H9 (cell line): ENCODE data around the gene TXNL4A. TPM values are rescaled to one million over a fixed set of nuclear protein-coding genes. Genes with fewer than 3 reads are reported as not detected.

Source experiments
- DNase-seq: peaks from one replicate; pipeline ENCODE4 v3.0.0-alpha.2; 2017
- H2AFZ ChIP-seq: one replicate; pipeline ENCODE4 v1.6.1; 2013; ENCODE audit warnings: mild to moderate bottlenecking, low read length, control low read depth, moderate library complexity
- H2AK5ac ChIP-seq: 2 replicates; pipeline ENCODE4 v1.6.1; 2013; ENCODE audit warnings: low read length, control low read depth, mixed read lengths; ENCODE audit not compliant: insufficient read length
- H2BK120ac ChIP-seq: one replicate; pipeline ENCODE4 v1.6.1; 2013; ENCODE audit warnings: low read depth, mild to moderate bottlenecking, low read length, control low read depth, inconsistent platforms; ENCODE audit not compliant: poor library complexity, severe bottlenecking
- H2BK12ac ChIP-seq: 2 replicates; pipeline ENCODE4 v1.6.1; 2013; ENCODE audit warnings: low read length, control low read depth, mixed read lengths, low read depth; ENCODE audit not compliant: insufficient read length
- H2BK15ac ChIP-seq: 2 replicates; pipeline ENCODE4 v1.6.1; 2013; ENCODE audit warnings: low read depth, low read length, control low read depth
- H2BK20ac ChIP-seq: one replicate; pipeline ENCODE4 v1.6.1; 2013; ENCODE audit warnings: low read depth, mild to moderate bottlenecking, low read length, control low read depth, inconsistent platforms; ENCODE audit not compliant: poor library complexity, severe bottlenecking
- H2BK5ac ChIP-seq: 2 replicates; pipeline ENCODE4 v1.6.1; 2013; ENCODE audit warnings: low read length, control low read depth, mixed read lengths; ENCODE audit not compliant: insufficient read length
- H3K14ac ChIP-seq: 2 replicates; pipeline ENCODE4 v1.6.1; 2013; ENCODE audit warnings: low read length, control low read depth; ENCODE audit not compliant: insufficient read depth
- H3K18ac ChIP-seq: 2 replicates; pipeline ENCODE4 v1.6.1; 2013; ENCODE audit warnings: low read depth, mild to moderate bottlenecking, mixed read lengths, low read length, control low read depth; ENCODE audit not compliant: insufficient read length
- H3K23ac ChIP-seq: 2 replicates; pipeline ENCODE4 v1.6.1; 2013; ENCODE audit warnings: low read length, control low read depth, mixed read lengths, low read depth; ENCODE audit not compliant: insufficient read length
- H3K23me2 ChIP-seq: 2 replicates; pipeline ENCODE4 v1.6.1; 2013; ENCODE audit warnings: low read depth, mild to moderate bottlenecking, mixed read lengths, low read length, control low read depth; ENCODE audit not compliant: insufficient read length, poor library complexity, severe bottlenecking
- H3K27ac ChIP-seq: 2 replicates; pipeline ENCODE4 v1.5.1; 2013; ENCODE audit warnings: low read length, control low read depth, mixed read lengths, low read depth; ENCODE audit not compliant: insufficient read length
- H3K27me3 ChIP-seq: 2 replicates; pipeline ENCODE4 v1.6.1; 2013; ENCODE audit warnings: low read length, control low read depth, inconsistent platforms; ENCODE audit not compliant: insufficient read depth
- H3K4ac ChIP-seq: 2 replicates; pipeline ENCODE4 v1.6.1; 2013; ENCODE audit warnings: low read depth, mild to moderate bottlenecking, control low read depth, inconsistent platforms, low read length, moderate library complexity
- H3K4me1 ChIP-seq: 2 replicates; pipeline ENCODE4 v1.6.1; 2013; ENCODE audit warnings: low read length, control low read depth, inconsistent platforms; ENCODE audit not compliant: insufficient read depth
- H3K4me2 ChIP-seq: 2 replicates; pipeline ENCODE4 v1.6.1; 2013; ENCODE audit warnings: low read length, control low read depth, mixed read lengths; ENCODE audit not compliant: insufficient read length, insufficient read depth
- H3K56ac ChIP-seq: 2 replicates; pipeline ENCODE4 v1.6.1; 2013; ENCODE audit warnings: low read depth, mild to moderate bottlenecking, mixed read lengths, low read length, control low read depth; ENCODE audit not compliant: insufficient read length
- H3K79me1 ChIP-seq: 2 replicates; pipeline ENCODE4 v1.6.1; 2013; ENCODE audit warnings: low read depth, mild to moderate bottlenecking, moderate library complexity, low read length, control low read depth, inconsistent platforms; ENCODE audit not compliant: insufficient read depth, poor library complexity, severe bottlenecking
- H3K79me2 ChIP-seq: 2 replicates; pipeline ENCODE4 v1.6.1; 2013; ENCODE audit warnings: low read length, control low read depth, inconsistent platforms; ENCODE audit not compliant: insufficient read depth
- H3K9ac ChIP-seq: 2 replicates; pipeline ENCODE4 v1.6.1; 2013; ENCODE audit warnings: low read length, control low read depth, mixed read lengths; ENCODE audit not compliant: insufficient read length; ENCODE audit errors: extremely low read depth
- H3K9me3 ChIP-seq: one replicate; pipeline ENCODE4 v1.6.1; 2013; ENCODE audit warnings: low read depth, low read length, inconsistent platforms; ENCODE audit not compliant: control insufficient read depth
- H3T11ph ChIP-seq: one replicate; pipeline ENCODE4 v1.6.1; 2013; ENCODE audit warnings: mild to moderate bottlenecking, low read length, control low read depth, inconsistent platforms
- H4K20me1 ChIP-seq: one replicate; pipeline ENCODE4 v1.6.1; 2013; ENCODE audit not compliant: control insufficient read depth, insufficient read length, insufficient read depth
- H4K5ac ChIP-seq: 2 replicates; pipeline ENCODE4 v1.6.1; 2013; ENCODE audit warnings: low read depth, mild to moderate bottlenecking, mixed read lengths, low read length, control low read depth; ENCODE audit not compliant: insufficient read length
- H4K8ac ChIP-seq: replicated peaks from 2 replicates; pipeline ENCODE4 v1.6.1; 2013; ENCODE audit warnings: low read length, control low read depth, mixed read lengths, low read depth; ENCODE audit not compliant: insufficient read length
- H4K91ac ChIP-seq: 2 replicates; pipeline ENCODE4 v1.6.1; 2013; ENCODE audit warnings: low read depth, mild to moderate bottlenecking, moderate library complexity, mixed read lengths, low read length, control low read depth; ENCODE audit not compliant: insufficient read length
- H3K27ac Mint-ChIP-seq, 3 experiments: 2 replicates in 2 of 3; 3 replicates in 1 of 3; pipeline ENCODE4 v1.8.0; 2020 to 2021; ENCODE audit warnings: mixed read lengths in 3 of 3, mild to moderate bottlenecking in 1 of 3, moderate library complexity in 1 of 3
- H3K27me3 Mint-ChIP-seq: 2 replicates; pipeline ENCODE4 v1.8.0; 2021; ENCODE audit warnings: low read depth, mild to moderate bottlenecking, moderate library complexity, mixed read lengths
- H3K36me3 Mint-ChIP-seq, 3 experiments: 2 replicates in 2 of 3; 3 replicates in 1 of 3; pipeline ENCODE4 v1.8.0; 2020 to 2021; ENCODE audit warnings: low read depth in 3 of 3, mixed read lengths in 3 of 3; ENCODE audit not compliant: insufficient read depth in 1 of 3
- H3K4me1 Mint-ChIP-seq, 2 experiments: 2 replicates each; pipeline ENCODE4 v1.8.0; 2020; ENCODE audit warnings: mixed read lengths in 2 of 2
- H3K4me3 Mint-ChIP-seq, 2 experiments: 2 replicates in 1 of 2; 3 replicates in 1 of 2; pipeline ENCODE4 v1.8.0; 2020 to 2021; ENCODE audit warnings: mild to moderate bottlenecking in 2 of 2, mixed read lengths in 2 of 2, moderate library complexity in 1 of 2
- H3K9me3 Mint-ChIP-seq, 2 experiments: 2 replicates in 1 of 2; 3 replicates in 1 of 2; pipeline ENCODE4 v1.8.0; 2020; ENCODE audit warnings: mild to moderate bottlenecking in 2 of 2, mixed read lengths in 2 of 2, moderate library complexity in 1 of 2
- CTCF ChIP-seq: fragments of 200-600 bp; sonication (generic); conservative IDR thresholded peaks from 3 replicates; pipeline ENCODE4 v1.8.0; 2021; ENCODE audit warnings: antibody characterized with exemption, mild to moderate bottlenecking
- WGBS: extraction: QIAGEN DNeasy Blood & Tissue Kit; methylation state at CpG from one replicate; pipeline ENCODE4 v1.1.7; 2013; ENCODE audit warnings: missing lambda C conversion rate, low lambda C conversion rate, mixed read lengths; ENCODE audit not compliant: insufficient read length; ENCODE audit errors: extremely low coverage; 5-methylcytosine and 5-hydroxymethylcytosine counted together
- total RNA-seq: library from RNA; stranded (reverse); gene quantifications from 2 replicates; pipeline ENCODE4 v1.2.1, GENCODE V29; 2021

Gene TXNL4A
- total RNA-seq, 1 experiment from 2014 or later: 163 TPM

- Histone ChIP-seq H3K27ac (no peak overlapping the region), H2BK5ac (no peak overlapping the region), H2AK5ac (no peak overlapping the region), H2BK15ac (no peak overlapping the region), H4K91ac (no peak overlapping the region), H3K9me3 (no peaks in the 10 kb centered on the region), H4K5ac (no peak overlapping the region), H3K4me2 (peak overlapping the region; percentile 43), H3K79me2 (no peaks in the 10 kb centered on the region), H3K23me2 (peaks cover 4% of the 10 kb centered on the region), H4K20me1 (no peaks in the 10 kb centered on the region), H3K4ac (no peak overlapping the region), H2AFZ (no peak overlapping the region), H3K9ac (no peak overlapping the region), H3K18ac (no peak overlapping the region), H3K23ac (no peak overlapping the region), H2BK120ac (no peak overlapping the region), H4K8ac (no peak overlapping the region), H3T11ph (no peak overlapping the region), H3K56ac (no peak overlapping the region), H3K79me1 (no peaks in the 10 kb centered on the region), H3K27me3 (peaks cover 17% of the 10 kb centered on the region), H3K4me1 (no peaks in the 10 kb centered on the region), H2BK12ac (no peak overlapping the region), H3K14ac (no peak overlapping the region), H2BK20ac (no peak overlapping the region)
- H3K4me1 Mint-ChIP-seq: peaks cover 17 to 25% of the 10 kb centered on the region in 2 experiments
- no peak for TF ChIP-seq CTCF
- no peaks in the 10 kb centered on the region; a peak in 1 of 5 replicates for H3K9me3 Mint-ChIP-seq
- peak overlapping the region; percentile 34 to 73; a peak in 4 of 5 replicates for H3K4me3 Mint-ChIP-seq
- DNase-seq: peak; percentile 65
- peaks cover 87% of the 10 kb centered on the region for H3K27me3 Mint-ChIP-seq
- no CpG with 5 or more reads among the region's 24 CpGs for WGBS
- no peak overlapping the region for H3K27ac Mint-ChIP-seq
- peaks cover 0 to 4% (median 0%) of the 10 kb centered on the region in 3 experiments; a peak in 1 of 7 replicates for H3K36me3 Mint-ChIP-seq
Measured at GRCh38 chr18:79952996-79953559, 35.3 kb downstream of the TXNL4A start.
